HG03045 (cell line): ENCODE results near the gene PHF13.
"Not testable (repeated sequence)": the region's sequence is repeated elsewhere in the genome, so short reads cannot be mapped to it uniquely, and the experiment has no call there.

Experiments used
- ATAC-seq: cut with Tn5 transposase; IDR thresholded peaks from one replicate; pipeline ENCODE4 v1.9.1; 2021; ENCODE audit warnings: mild to moderate bottlenecking, moderate library complexity; ENCODE audit not compliant: unreplicated experiment

The PHF13 gene

DNA sequence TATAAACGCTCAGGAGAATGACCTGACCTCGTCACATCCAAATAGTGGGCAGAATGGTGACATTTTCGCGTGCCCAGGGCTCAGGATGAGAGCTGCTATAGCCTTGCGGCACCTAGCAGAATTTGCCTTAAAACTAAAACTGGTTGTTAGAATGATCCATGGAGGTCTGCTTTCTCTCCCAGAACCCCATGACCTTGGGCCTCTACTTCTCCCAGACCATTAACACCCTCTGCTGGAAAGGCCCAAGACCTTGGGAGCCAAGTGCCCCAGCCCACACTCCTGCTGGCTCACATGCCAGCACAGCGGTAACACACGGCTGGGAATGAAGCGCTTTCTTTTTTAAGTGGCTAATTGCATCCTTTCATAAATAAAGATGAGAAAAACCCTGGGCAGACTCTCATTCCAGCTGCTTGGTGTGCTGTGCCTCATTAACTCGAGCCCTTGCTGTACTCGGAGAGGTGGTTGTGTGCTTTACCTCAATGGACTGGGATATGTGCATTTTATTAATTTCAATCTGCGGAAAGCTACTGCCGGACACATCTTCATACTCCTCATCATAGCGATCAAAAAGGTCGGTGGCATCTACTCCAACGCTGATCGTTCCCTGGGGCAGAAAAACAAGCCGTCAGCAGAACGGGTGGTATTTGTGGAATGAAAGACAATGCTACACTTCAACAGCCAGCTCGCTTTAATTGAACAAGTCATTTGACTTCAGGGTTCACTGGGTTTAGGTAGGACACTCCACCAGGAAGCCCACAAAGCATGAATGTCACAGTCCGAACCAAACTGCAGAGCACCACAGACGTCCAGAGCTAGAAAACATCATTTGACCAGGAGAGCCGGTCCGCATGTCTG is 40.1 kb downstream of the PHF13 start:
- ATAC-seq: no peak

GRCh38 chr1:6657138-6657537 is 43.6 kb downstream of the PHF13 start:
- no peak for ATAC-seq

DNA sequence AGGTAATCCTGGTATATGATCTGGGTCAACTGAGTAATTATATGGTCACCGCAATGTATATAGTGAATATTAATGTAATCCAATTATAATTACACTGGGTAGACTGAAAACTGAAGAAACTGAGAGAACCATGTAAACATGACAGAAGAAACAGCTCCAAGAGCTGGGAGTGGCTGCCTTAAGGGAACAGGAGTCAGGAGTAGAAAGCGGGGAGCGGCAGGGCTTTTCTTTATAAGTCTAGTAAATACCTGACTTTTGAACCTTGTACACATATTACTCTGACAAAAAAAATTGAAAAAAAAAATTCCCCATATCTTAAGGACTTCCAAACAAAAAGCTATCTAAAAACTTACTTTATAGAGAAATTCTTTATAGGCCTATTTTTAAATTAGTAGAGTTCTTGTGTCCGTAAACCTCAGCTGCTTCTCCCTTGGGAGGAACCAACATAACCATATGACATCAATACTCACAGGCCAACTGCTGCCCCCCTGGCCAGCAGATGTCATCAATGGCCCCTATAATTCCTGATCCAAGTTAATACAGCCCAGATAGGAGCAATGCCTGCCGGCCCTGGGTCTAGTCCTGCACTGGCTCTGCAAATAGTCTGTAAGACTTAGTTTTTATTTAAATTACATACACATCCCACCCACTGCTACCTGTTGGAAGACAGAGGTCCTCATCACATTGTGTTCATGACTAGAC is 45.0 kb downstream of the PHF13 start:
- no peak for ATAC-seq

- ATAC-seq: no peak
Observed at GRCh38 chr1:6660415-6661049, 47.0 kb downstream of the PHF13 start.

GRCh38 chr1:6662468-6662867 is 48.9 kb downstream of the PHF13 start:
- ATAC-seq: not testable (repeated sequence)

GRCh38 chr1:6666696-6667095 is 53.2 kb downstream of the PHF13 start:
- no peak for ATAC-seq

DNA sequence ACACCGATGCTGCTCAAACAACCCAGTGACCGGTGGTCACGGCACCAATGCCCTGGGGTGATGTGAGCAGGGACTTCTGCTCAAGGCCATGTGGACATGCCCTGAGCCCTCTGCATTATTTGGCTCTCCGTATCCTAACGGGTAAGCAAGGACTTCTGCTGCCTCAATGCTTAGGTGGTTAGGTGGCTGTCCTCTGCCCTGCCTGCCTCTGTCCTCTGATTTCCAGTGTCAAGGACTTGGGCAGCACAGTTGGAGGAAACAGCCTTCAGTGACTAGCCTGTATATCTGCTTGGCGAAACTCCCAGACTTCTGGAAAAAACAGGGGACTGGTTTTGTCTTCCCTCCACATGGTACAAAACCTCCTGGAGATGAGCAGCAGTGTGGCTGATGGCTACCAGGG is 53.6 kb downstream of the PHF13 start:
- no peak for ATAC-seq

- ATAC-seq: no peak
Observed at GRCh38 chr1:6668503-6668902, 55.0 kb downstream of the PHF13 start.

DNA sequence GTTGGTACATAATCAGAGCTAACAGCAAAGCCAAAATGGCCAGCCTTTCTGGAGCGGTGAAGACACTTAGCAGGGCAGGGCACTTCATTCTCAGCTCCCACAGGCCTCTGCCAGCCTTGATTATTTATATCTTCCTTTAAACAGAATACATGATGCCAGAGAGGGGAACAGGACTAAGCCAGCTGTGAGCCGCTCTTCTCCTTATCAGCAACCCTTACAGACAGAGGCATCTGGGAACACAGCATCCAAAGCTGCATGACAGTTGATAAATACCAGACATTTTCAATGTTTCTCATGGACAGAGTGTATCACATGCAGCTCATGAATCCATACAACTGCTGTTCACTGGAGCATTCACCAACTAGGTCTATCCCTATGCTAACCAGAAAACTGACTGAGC is 59.0 kb downstream of the PHF13 start:
- no peak for ATAC-seq
